DOHH2 (cell line): Measurements from ENCODE around the gene MARCHF6.

Experiments used
- EZH2phosphoT487 ChIP-seq: fragments of 200-600 bp; sonication (generic); IDR thresholded peaks from 2 replicates; pipeline ENCODE4 v1.6.1; 2017; ENCODE audit warnings: borderline replicate concordance, mild to moderate bottlenecking, antibody characterized with exemption, low read length, moderate library complexity, mixed read lengths
- TF ChIP-seq, protein P1 (sequence below): fragments of 200-600 bp; sonication (generic); IDR thresholded peaks from one replicate; pipeline ENCODE4 v1.5.1; 2014; ENCODE audit warnings: antibody characterized with exemption, mild to moderate bottlenecking, low read depth, low read length; ENCODE audit not compliant: poor library complexity, severe bottlenecking

DNA sequence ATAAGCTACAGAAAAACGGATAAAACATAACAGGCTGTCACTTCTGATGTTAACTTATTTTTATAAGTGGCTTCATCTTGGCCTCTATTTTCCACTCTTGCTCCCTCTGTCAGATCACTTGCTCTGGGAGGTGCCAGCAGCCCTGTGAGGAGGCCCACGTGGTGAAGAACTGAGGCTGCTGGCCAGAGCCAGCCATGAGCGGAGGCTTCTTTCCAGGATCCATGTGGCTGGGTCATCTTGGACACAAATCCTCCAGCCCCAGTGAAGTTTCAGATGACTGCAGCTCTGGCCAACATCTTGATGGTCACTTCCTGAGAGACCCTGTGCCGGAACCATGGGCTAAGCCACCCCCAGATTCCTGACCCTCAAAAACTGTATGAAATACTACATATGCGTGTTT lies 38.3 kb upstream of the MARCHF6 start:
- TF ChIP-seq, protein P1, sequence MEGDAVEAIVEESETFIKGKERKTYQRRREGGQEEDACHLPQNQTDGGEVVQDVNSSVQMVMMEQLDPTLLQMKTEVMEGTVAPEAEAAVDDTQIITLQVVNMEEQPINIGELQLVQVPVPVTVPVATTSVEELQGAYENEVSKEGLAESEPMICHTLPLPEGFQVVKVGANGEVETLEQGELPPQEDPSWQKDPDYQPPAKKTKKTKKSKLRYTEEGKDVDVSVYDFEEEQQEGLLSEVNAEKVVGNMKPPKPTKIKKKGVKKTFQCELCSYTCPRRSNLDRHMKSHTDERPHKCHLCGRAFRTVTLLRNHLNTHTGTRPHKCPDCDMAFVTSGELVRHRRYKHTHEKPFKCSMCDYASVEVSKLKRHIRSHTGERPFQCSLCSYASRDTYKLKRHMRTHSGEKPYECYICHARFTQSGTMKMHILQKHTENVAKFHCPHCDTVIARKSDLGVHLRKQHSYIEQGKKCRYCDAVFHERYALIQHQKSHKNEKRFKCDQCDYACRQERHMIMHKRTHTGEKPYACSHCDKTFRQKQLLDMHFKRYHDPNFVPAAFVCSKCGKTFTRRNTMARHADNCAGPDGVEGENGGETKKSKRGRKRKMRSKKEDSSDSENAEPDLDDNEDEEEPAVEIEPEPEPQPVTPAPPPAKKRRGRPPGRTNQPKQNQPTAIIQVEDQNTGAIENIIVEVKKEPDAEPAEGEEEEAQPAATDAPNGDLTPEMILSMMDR, result no peak
- TF ChIP-seq EZH2phosphoT487, result no peak
